Tibial artery (tissue), 4 donors: ENCODE results near the gene CCDC14.

Experiments used
- DNase-seq, 2 donors: peaks; one replicate each; pipeline ENCODE4 v3.0.0-alpha.2; 2019
- H3K27ac ChIP-seq, 2 donors: fragments of 200-600 bp; sonication (generic) in 1 of 2; 1 replicate in 1 of 2; 2 replicates in 1 of 2; pipeline ENCODE4 v1.5.1; 2018 to 2019; ENCODE audit warnings: mild to moderate bottlenecking in 1 of 2
- H3K27me3 ChIP-seq, 2 donors: fragments of 200-600 bp; sonication (generic) in 1 of 2; one replicate each; pipeline versions ENCODE4 v1.5.1 to v1.6.0; 2016 to 2019
- H3K36me3 ChIP-seq, 3 donors: fragments of 200-600 bp; sonication (generic) in 2 of 3; one replicate each; pipeline ENCODE4 v1.5.1; 2016 to 2019; ENCODE audit warnings: mild to moderate bottlenecking in 2 of 3
- H3K4me1 ChIP-seq, 4 donors: fragments of 200-600 bp; sonication (generic) in 2 of 4; 1 replicate in 3 of 4; 2 replicates in 1 of 4; pipeline ENCODE4 v1.5.1; 2016 to 2019
- H3K4me3 ChIP-seq, 2 donors: fragments of 200-600 bp; sonication (generic) in 1 of 2; 1 replicate in 1 of 2; 2 replicates in 1 of 2; pipeline ENCODE4 v1.5.1; 2018 to 2019; ENCODE audit warnings: mild to moderate bottlenecking in 2 of 2
- H3K9me3 ChIP-seq, 3 donors: fragments of 200-600 bp; sonication (generic) in 1 of 3; one replicate each; pipeline ENCODE4 v1.5.1; 2016 to 2019
- intact Hi-C: fragments of 100-400 bp; cut with DNase I; formaldehyde crosslinking; loops from one replicate; pipeline ENCODE4 v1.15.0; 2023; ENCODE audit warnings: low total_unique reads
- TF ChIP-seq, protein P1 (sequence below), 2 experiments: fragments of 200-600 bp in 1 of 2; fragments of 450-650 bp in 1 of 2; IDR thresholded peaks; one replicate each; pipeline ENCODE4 v1.5.1; 2017 to 2019; ENCODE audit warnings: antibody characterized with exemption in 2 of 2, mild to moderate bottlenecking in 1 of 2, moderate library complexity in 1 of 2

CCDC14 gene

DNA sequence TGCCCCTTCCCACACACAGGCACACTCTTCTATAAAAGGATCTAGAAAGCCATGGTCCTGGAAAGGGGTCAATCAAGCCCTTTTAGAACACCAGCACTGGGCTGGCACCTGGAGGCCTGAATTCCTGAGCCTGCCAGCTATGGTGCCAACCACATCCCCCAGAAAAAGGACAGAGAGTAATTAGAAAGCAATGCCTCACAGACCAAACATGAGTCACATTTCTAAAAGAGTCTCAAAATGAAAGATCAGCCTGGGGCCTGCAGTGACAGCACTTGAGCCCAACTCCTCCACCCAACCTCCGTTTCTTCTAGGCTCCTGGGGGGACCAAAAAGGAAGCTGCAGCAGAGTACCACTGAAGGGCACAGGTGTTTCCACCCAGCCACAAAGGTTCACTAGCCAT lies 91.0 kb downstream of the CCDC14 start:
- peaks cover 0 to 5% (median 0%) of the 10 kb centered on the region in 3 donors for H3K36me3 ChIP-seq

DNA sequence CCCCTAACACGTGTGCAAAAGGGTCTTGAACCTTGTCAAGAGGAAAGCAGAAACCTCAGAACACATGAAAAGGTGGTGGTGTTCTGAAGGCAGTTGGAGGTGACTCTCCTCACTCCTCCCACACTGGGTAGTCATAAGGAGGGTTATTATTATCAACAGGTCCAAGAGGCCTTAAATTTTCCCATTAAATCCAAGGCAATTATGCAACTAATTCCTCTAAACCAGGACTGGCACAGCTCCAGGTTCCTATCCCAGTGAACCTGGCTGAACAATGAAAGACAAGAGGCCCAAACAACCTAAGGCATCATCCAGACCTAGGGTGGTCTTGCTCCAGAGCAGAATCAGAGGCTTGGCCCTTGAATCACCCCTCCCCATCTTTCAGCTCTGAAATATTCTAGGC lies 91.9 kb downstream of the CCDC14 start:
- no peak overlapping the region for H3K4me3 ChIP-seq
- TF ChIP-seq, protein P1, sequence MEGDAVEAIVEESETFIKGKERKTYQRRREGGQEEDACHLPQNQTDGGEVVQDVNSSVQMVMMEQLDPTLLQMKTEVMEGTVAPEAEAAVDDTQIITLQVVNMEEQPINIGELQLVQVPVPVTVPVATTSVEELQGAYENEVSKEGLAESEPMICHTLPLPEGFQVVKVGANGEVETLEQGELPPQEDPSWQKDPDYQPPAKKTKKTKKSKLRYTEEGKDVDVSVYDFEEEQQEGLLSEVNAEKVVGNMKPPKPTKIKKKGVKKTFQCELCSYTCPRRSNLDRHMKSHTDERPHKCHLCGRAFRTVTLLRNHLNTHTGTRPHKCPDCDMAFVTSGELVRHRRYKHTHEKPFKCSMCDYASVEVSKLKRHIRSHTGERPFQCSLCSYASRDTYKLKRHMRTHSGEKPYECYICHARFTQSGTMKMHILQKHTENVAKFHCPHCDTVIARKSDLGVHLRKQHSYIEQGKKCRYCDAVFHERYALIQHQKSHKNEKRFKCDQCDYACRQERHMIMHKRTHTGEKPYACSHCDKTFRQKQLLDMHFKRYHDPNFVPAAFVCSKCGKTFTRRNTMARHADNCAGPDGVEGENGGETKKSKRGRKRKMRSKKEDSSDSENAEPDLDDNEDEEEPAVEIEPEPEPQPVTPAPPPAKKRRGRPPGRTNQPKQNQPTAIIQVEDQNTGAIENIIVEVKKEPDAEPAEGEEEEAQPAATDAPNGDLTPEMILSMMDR (IDR thresholded peaks at IDR 0.05), result no peak
- intact Hi-C loops, result no loop called here
- peaks cover 0 to 5% (median 0%) of the 10 kb centered on the region in 3 donors for H3K36me3 ChIP-seq
- H3K9me3 ChIP-seq, result no peaks in the 10 kb centered on the region
- peaks cover 0 to 21% (median 14%) of the 10 kb centered on the region in 4 donors for H3K4me1 ChIP-seq
- no peaks in the 10 kb centered on the region for H3K27me3 ChIP-seq
- H3K27ac ChIP-seq, result peak overlapping the region; percentile 57 to 59
- no peak for DNase-seq

More for the DNA sequence above, 91.0 kb downstream of the CCDC14 start:
- DNase-seq, result no peak
- H3K9me3 ChIP-seq, result no peaks in the 10 kb centered on the region
- TF ChIP-seq, protein P1 (IDR thresholded peaks at IDR 0.05), result no peak
- H3K27ac ChIP-seq, result peak overlapping the region; percentile 57 to 59
- H3K4me3 ChIP-seq, result no peak overlapping the region
- intact Hi-C loops, result no loop called here
- no peaks in the 10 kb centered on the region for H3K27me3 ChIP-seq
- H3K4me1 ChIP-seq, result peaks cover 0 to 21% (median 14%) of the 10 kb centered on the region in 4 donors

DNA sequence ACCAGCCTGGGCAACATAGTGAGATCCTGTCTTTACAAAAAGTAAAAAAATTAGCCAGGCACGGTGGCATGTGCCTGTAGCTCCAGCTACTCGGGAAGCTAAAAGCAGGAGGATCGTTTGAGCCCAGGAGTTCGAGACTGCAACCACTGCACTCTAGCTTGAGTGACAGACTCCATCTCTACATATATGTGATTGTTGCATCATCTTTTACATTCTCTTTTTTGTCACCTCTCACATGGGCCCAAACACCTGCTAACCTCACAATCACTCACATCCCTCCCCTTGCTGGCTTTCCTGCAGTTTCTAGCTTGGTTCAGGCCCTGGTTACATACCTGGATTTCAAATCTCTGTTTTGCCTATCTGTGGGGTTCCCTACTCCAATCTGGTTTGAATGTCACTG lies 96.3 kb downstream of the CCDC14 start:
- intact Hi-C loops, result no loop called here
- peaks cover 0 to 5% (median 0%) of the 10 kb centered on the region in 3 donors for H3K36me3 ChIP-seq
- TF ChIP-seq, protein P1 (IDR thresholded peaks at IDR 0.05), result no peak
- H3K9me3 ChIP-seq, result no peaks in the 10 kb centered on the region
- no peak overlapping the region for H3K4me3 ChIP-seq
- H3K27me3 ChIP-seq, result no peaks in the 10 kb centered on the region
- peaks cover 0 to 16% (median 11%) of the 10 kb centered on the region in 4 donors for H3K4me1 ChIP-seq
- no peak for DNase-seq
- no peak overlapping the region for H3K27ac ChIP-seq
